GM12872 (cell line): ENCODE measurements around the gene LUM.

Experiments used
- TF ChIP-seq, protein P1 (sequence below): IDR thresholded peaks from 3 replicates; pipeline ENCODE4 v1.5.1; 2011; ENCODE audit warnings: low read depth, mild to moderate bottlenecking, low read length, moderate library complexity; ENCODE audit not compliant: insufficient read depth

The LUM gene

GRCh38 chr12:91109148-91109564, 2.1 kb downstream of the LUM start:
- TF ChIP-seq, protein P1, sequence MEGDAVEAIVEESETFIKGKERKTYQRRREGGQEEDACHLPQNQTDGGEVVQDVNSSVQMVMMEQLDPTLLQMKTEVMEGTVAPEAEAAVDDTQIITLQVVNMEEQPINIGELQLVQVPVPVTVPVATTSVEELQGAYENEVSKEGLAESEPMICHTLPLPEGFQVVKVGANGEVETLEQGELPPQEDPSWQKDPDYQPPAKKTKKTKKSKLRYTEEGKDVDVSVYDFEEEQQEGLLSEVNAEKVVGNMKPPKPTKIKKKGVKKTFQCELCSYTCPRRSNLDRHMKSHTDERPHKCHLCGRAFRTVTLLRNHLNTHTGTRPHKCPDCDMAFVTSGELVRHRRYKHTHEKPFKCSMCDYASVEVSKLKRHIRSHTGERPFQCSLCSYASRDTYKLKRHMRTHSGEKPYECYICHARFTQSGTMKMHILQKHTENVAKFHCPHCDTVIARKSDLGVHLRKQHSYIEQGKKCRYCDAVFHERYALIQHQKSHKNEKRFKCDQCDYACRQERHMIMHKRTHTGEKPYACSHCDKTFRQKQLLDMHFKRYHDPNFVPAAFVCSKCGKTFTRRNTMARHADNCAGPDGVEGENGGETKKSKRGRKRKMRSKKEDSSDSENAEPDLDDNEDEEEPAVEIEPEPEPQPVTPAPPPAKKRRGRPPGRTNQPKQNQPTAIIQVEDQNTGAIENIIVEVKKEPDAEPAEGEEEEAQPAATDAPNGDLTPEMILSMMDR = peak; percentile 77

DNA sequence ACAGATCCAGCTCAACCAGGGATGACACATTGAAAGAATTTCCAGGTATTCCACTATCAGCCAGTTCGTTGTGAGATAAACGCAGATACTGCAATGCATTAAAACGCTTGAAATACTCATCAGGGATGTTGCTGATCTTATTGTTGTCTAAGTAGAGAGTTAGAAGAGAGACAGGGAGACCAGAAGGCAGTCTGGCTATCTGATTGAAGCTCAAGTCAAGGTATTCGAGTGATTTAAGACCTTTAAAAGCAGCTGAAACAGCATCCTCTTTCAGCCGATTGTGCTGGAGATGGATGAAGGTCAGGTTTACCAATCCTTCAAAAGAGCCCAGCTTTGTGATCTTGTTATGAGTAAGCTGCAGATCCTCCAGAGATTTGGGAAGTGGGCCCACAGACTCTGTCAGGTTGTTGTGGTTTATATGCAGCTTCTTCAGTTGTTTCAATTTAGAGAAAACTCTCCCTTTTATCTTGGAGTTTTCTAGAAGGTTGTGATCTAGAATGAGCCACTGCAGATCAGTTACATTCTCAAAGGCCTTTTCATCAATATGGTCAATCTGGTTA, 3.0 kb downstream of the LUM start:
- TF ChIP-seq, protein P1 = no peak

- TF ChIP-seq, protein P1 = no peak
Observed at GRCh38 chr12:91106283-91106682, 5.0 kb downstream of the LUM start.

GRCh38 chr12:91105807-91106206, 5.5 kb downstream of the LUM start:
- TF ChIP-seq, protein P1 = no peak

DNA sequence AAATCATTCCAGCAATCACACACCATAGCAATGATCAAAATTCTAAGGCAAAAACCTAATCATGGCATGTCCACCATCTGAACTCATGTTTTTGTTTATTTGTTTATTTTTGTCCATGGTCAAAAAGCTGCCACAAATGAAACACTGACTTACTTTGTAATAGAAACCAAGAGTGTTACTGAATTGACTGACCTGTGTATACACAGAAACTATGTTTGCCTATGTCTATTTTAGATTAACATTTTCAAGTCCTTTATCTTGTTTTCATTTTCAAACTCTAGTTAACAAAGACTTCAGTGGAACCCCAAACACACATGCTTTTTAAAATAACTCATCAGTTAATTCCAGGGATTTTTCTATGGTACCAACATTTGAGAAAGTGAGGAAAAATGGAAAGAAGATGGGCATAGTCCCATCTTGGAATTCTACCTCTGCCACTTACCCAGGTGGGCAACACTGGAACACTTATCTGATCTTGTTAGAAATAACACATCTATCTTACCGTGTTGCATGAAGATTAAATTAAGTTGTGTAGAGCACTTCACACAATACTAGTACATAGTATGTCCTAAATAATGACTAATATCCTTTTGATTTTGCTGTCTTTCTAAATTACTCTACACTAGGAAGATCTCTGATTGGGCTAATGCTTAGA, 6.4 kb downstream of the LUM start:
- TF ChIP-seq, protein P1 = no peak

- TF ChIP-seq, protein P1 = no peak
Observed at GRCh38 chr12:91103624-91104023, 7.7 kb downstream of the LUM start.

GRCh38 chr12:91103101-91103500, 8.2 kb downstream of the LUM start:
- TF ChIP-seq, protein P1 = no peak
